GM23338 (cell line): Measurements from ENCODE around the gene ZNF496. TPM values are rescaled to one million over a fixed set of nuclear protein-coding genes. Genes with fewer than 3 reads are reported as not detected.

Experiments used
- ATAC-seq: fragments of 200-7000 bp; cut with Tn5 transposase; 3 replicates; pipeline ENCODE4 v1.9.1; 2020
- DNase-seq: peaks from one replicate; pipeline ENCODE4 v3.0.0-alpha.2; 2015; ENCODE audit warnings: low spot score
- H2AFZ ChIP-seq: fragments of 200-600 bp; sonication (generic); 2 replicates; pipeline ENCODE4 v1.8.0; 2016; ENCODE audit warnings: antibody characterized with exemption, mild to moderate bottlenecking, moderate library complexity
- H3F3A ChIP-seq: fragments of 200-600 bp; sonication (generic); replicated peaks from 2 replicates; pipeline ENCODE4 v1.8.0; 2017; ENCODE audit warnings: antibody characterized with exemption, mixed run types, low read depth
- H3K27ac ChIP-seq: fragments of 200-600 bp; sonication (generic); 2 replicates; pipeline ENCODE4 v1.6.1; 2016; ENCODE audit warnings: low read depth
- H3K27me3 ChIP-seq: fragments of 200-600 bp; sonication (generic); 2 replicates; pipeline ENCODE4 v1.8.0; 2016; ENCODE audit warnings: mild to moderate bottlenecking, mixed run types, moderate library complexity; ENCODE audit not compliant: insufficient read depth
- H3K36me3 ChIP-seq: fragments of 200-600 bp; sonication (generic); 2 replicates; pipeline ENCODE4 v1.8.0; 2016; ENCODE audit warnings: mild to moderate bottlenecking; ENCODE audit not compliant: insufficient read depth
- H3K4me1 ChIP-seq: fragments of 200-600 bp; sonication (generic); 2 replicates; pipeline ENCODE4 v1.8.0; 2016; ENCODE audit warnings: mild to moderate bottlenecking, moderate library complexity; ENCODE audit not compliant: insufficient read depth
- H3K4me2 ChIP-seq: fragments of 200-600 bp; sonication (generic); 2 replicates; pipeline ENCODE4 v1.7.1; 2017; ENCODE audit warnings: mixed run types
- H3K4me3 ChIP-seq: fragments of 200-600 bp; sonication (generic); 2 replicates; pipeline ENCODE4 v1.6.1; 2016; ENCODE audit warnings: mixed run types
- H3K79me2 ChIP-seq: fragments of 200-600 bp; sonication (generic); replicated peaks from 2 replicates; pipeline ENCODE4 v1.8.0; 2017; ENCODE audit warnings: mild to moderate bottlenecking; ENCODE audit not compliant: insufficient read depth
- H3K9me2 ChIP-seq: fragments of 200-600 bp; sonication (generic); 2 replicates; pipeline ENCODE4 v1.8.0; 2017; ENCODE audit not compliant: insufficient read depth
- H4K20me1 ChIP-seq: fragments of 200-600 bp; sonication (generic); replicated peaks from 2 replicates; pipeline ENCODE4 v1.8.0; 2017; ENCODE audit warnings: mild to moderate bottlenecking; ENCODE audit not compliant: insufficient read depth
- H3K27ac Mint-ChIP-seq: 2 replicates; pipeline ENCODE4 v1.8.0; 2020; ENCODE audit warnings: inconsistent platforms, mild to moderate bottlenecking, moderate library complexity, mixed read lengths
- H3K27me3 Mint-ChIP-seq: 3 replicates; pipeline ENCODE4 v1.8.0; 2022; ENCODE audit warnings: low read depth, mild to moderate bottlenecking, moderate library complexity, mixed read lengths, inconsistent platforms; ENCODE audit not compliant: insufficient read depth, poor library complexity
- H3K36me3 Mint-ChIP-seq: 3 replicates; pipeline ENCODE4 v1.8.0; 2021; ENCODE audit warnings: low read depth, mild to moderate bottlenecking, inconsistent platforms, moderate library complexity, mixed read lengths
- H3K4me1 Mint-ChIP-seq: 3 replicates; pipeline ENCODE4 v1.8.0; 2020; ENCODE audit warnings: mild to moderate bottlenecking, inconsistent platforms, mixed read lengths
- H3K4me3 Mint-ChIP-seq: 3 replicates; pipeline ENCODE4 v1.8.0; 2021; ENCODE audit warnings: moderate library complexity, mild to moderate bottlenecking, inconsistent platforms, mixed read lengths
- H3K9me3 Mint-ChIP-seq: 3 replicates; pipeline ENCODE4 v1.8.0; 2020; ENCODE audit warnings: moderate library complexity, mild to moderate bottlenecking, inconsistent platforms, mixed read lengths
- EZH2 ChIP-seq: fragments of 200-600 bp; sonication (generic); IDR thresholded peaks from one replicate; pipeline ENCODE4 v1.8.0; 2017; ENCODE audit warnings: antibody characterized with exemption, mild to moderate bottlenecking, low read depth; ENCODE audit not compliant: unreplicated experiment
- EZH2phosphoT487 ChIP-seq: fragments of 200-600 bp; sonication (generic); IDR thresholded peaks from one replicate; pipeline ENCODE4 v1.8.1; 2018; ENCODE audit warnings: antibody characterized with exemption; ENCODE audit not compliant: unreplicated experiment
- JUNB ChIP-seq: IDR thresholded peaks from one replicate; pipeline ENCODE4 v1.6.1; 2016; ENCODE audit warnings: antibody characterized with exemption; ENCODE audit not compliant: unreplicated experiment
- NANOG ChIP-seq: IDR thresholded peaks from 2 replicates; pipeline ENCODE4 v1.6.1; 2016; ENCODE audit warnings: antibody characterized with exemption, borderline replicate concordance
- POLR2AphosphoS5 ChIP-seq: IDR thresholded peaks from 2 replicates; pipeline ENCODE4 v1.6.1; 2016; ENCODE audit warnings: antibody characterized with exemption, low read depth
- REST ChIP-seq: IDR thresholded peaks from one replicate; pipeline ENCODE4 v1.6.1; 2018; ENCODE audit warnings: antibody characterized with exemption; ENCODE audit not compliant: unreplicated experiment
- STAT1 ChIP-seq: IDR thresholded peaks from one replicate; pipeline ENCODE4 v1.6.1; 2016; ENCODE audit warnings: antibody characterized with exemption; ENCODE audit not compliant: unreplicated experiment
- ZNF114 ChIP-seq: fragments of 250-450 bp; sonication (Bioruptor Pico); IDR thresholded peaks from 2 replicates; pipeline ENCODE4 v1.5.0; 2020; ENCODE audit warnings: mild to moderate bottlenecking, moderate library complexity
- ZNF331 ChIP-seq: fragments of 250-450 bp; sonication (Bioruptor Pico); IDR thresholded peaks from 2 replicates; pipeline ENCODE4 v1.5.0; 2020; ENCODE audit warnings: low read depth, mild to moderate bottlenecking, moderate library complexity
- polyA plus RNA-seq: library from polyadenylated mRNA; unstranded; fragments of >200 nt; fragmentation: Nextera tagmentation; extraction: Ambion mirVana; gene quantifications from 2 replicates; pipeline ENCODE4 v1.2.1, GENCODE V29; 2016
- total RNA-seq: library from RNA; depleted of rRNA; stranded (reverse); fragments of >200 nt; shearing (Covaris generic); gene quantifications from 2 replicates; pipeline ENCODE4 v1.2.3, GENCODE V29; 2014

The ZNF496 gene
- total and polyA plus RNA-seq, 2 experiments from 2014 or later = 22.0 to 127 TPM

GRCh38 chr1:247343801-247344200 is 12.1 kb upstream of the ZNF496 start:
- Histone ChIP-seq H4K20me1 (peaks cover 15% of the 10 kb centered on the region), H3K36me3 (peaks cover 12% of the 10 kb centered on the region), H3K4me1 (peaks cover 8% of the 10 kb centered on the region; the same call in 1 of the 2 replicates), H3K9me2 (no peaks in the 10 kb centered on the region), H2AFZ (no peak overlapping the region), H3K4me2 (no peak overlapping the region), H3K4me3 (no peak overlapping the region), H3K27me3 (no peaks in the 10 kb centered on the region), H3K27ac (no peak overlapping the region), H3F3A (no peaks in the 10 kb centered on the region), H3K79me2 (peaks cover 21% of the 10 kb centered on the region)
- Mint-ChIP-seq H3K4me3 (no peak overlapping the region), H3K27ac (no peak overlapping the region), H3K27me3 (peaks cover 6% of the 10 kb centered on the region), H3K36me3 (peaks cover 38% of the 10 kb centered on the region), H3K4me1 (0 out of 3 replicates have a peak, but pooled peaks cover 8% of the 10 kb centered on the region), H3K9me3 (no peaks in the 10 kb centered on the region)
- DNase-seq (peak; percentile 20), ATAC-seq (peak; percentile 48)
- no peak for TF ChIP-seq EZH2phosphoT487
- no peak for TF ChIP-seq NANOG
- TF ChIP-seq POLR2AphosphoS5 = no peak

- H3K4me1 Mint-ChIP-seq = peaks cover 46% of the 10 kb centered on the region
- peaks cover 41% of the 10 kb centered on the region for H3K4me1 ChIP-seq
These were observed 7.1 kb upstream of the ZNF496 start for GRCh38 chr1:247338723-247339275.

More at GRCh38 chr1:247338723-247339275, 7.1 kb upstream of the ZNF496 start:
- peaks cover 18% of the 10 kb centered on the region for H3K36me3 ChIP-seq
- H3K4me3 Mint-ChIP-seq = no peak overlapping the region
- no peak overlapping the region for H3K27ac ChIP-seq
- H4K20me1 ChIP-seq = peaks cover 55% of the 10 kb centered on the region
- TF ChIP-seq ZNF114 (CRISPR knock-in tag) (no peak), JUNB (no peak), POLR2AphosphoS5 (no peak), ZNF331 (CRISPR knock-in tag) (no peak), REST (no peak), EZH2phosphoT487 (no peak), STAT1 (no peak), EZH2 (no peak)
- H3K27me3 Mint-ChIP-seq = peaks cover 11% of the 10 kb centered on the region
- H3K4me3 ChIP-seq = no peak overlapping the region
- H3K4me2 ChIP-seq = no peak overlapping the region
- peaks cover 59% of the 10 kb centered on the region for H3K36me3 Mint-ChIP-seq
- no peak overlapping the region; the same call in 1 of the 2 replicates for H3K27ac Mint-ChIP-seq
- no peaks in the 10 kb centered on the region for H3K9me2 ChIP-seq
- H3K27me3 ChIP-seq = no peaks in the 10 kb centered on the region; the same call in 1 of the 2 replicates
- peaks cover 71% of the 10 kb centered on the region for H3K79me2 ChIP-seq
- H2AFZ ChIP-seq = no peak overlapping the region
- no peak for ATAC-seq
- H3K9me3 Mint-ChIP-seq = no peaks in the 10 kb centered on the region; the same call in 1 of the 3 replicates
- H3F3A ChIP-seq = no peaks in the 10 kb centered on the region
- no peak for DNase-seq
